Tibial nerve (tissue), 3 donors: ENCODE results near the gene CROCC2.

Experiments
- POLR2A ChIP-seq, 2 donors: fragments of 450-650 bp; IDR thresholded peaks; one replicate each; pipeline ENCODE4 v1.6.1; 2017; ENCODE audit warnings: antibody characterized with exemption in 2 of 2, mild to moderate bottlenecking in 2 of 2, moderate library complexity in 2 of 2
- TF ChIP-seq, protein P1 (sequence below), 5 experiments: fragments of 200-600 bp in 3 of 5; fragments of 450-650 bp in 2 of 5; sonication (generic) in 3 of 5; IDR thresholded peaks; one replicate each; pipeline ENCODE4 v1.5.1; 2016 to 2019; ENCODE audit warnings: antibody characterized with exemption in 5 of 5, mild to moderate bottlenecking in 3 of 5, moderate library complexity in 2 of 5

DNA sequence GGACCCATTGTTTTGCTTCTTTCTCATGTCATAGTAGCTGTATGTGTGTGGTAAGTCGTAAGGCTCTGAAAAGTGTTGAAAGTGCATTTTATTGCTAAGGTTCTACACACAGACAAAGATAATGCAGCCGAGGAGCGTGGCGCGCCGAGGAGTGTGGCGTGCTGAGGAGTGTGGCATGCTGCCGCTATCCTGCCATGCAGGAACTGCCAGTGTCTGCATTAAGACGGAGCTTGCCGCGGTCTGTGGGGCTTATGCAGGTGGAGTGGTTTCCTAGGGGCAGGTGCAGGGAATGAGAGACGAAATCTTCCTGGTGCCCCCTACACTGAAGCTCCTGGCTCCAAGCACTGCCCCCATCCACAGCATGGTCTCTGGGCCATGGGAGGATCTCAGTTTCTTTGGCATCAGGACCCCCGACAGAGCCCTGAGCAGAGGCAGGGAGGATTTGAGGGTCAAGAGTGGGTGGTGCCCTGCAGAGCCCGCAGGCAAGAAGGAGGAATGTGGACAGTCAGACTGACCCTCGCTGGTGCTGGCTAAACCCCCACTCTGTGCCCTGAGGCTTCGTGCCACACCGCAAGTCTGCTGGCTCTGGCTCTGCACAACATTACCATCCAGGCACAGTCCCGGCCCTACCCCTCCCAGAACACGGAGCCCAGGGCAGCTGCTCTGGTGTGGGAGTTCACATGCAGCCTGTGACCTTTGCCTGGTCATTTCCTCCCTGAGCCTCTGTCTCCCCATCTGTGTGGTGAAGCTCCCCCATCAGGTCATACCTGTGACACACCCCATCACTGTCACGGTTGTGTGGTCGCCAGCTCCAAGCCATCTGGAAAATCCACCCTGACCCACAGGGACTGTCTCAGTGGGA is 95.5 kb downstream of the CROCC2 start:
- TF ChIP-seq, protein P1, sequence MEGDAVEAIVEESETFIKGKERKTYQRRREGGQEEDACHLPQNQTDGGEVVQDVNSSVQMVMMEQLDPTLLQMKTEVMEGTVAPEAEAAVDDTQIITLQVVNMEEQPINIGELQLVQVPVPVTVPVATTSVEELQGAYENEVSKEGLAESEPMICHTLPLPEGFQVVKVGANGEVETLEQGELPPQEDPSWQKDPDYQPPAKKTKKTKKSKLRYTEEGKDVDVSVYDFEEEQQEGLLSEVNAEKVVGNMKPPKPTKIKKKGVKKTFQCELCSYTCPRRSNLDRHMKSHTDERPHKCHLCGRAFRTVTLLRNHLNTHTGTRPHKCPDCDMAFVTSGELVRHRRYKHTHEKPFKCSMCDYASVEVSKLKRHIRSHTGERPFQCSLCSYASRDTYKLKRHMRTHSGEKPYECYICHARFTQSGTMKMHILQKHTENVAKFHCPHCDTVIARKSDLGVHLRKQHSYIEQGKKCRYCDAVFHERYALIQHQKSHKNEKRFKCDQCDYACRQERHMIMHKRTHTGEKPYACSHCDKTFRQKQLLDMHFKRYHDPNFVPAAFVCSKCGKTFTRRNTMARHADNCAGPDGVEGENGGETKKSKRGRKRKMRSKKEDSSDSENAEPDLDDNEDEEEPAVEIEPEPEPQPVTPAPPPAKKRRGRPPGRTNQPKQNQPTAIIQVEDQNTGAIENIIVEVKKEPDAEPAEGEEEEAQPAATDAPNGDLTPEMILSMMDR (IDR thresholded peaks at IDR 0.05), result no peak
- TF ChIP-seq POLR2A (IDR thresholded peaks at IDR 0.05), result no peak
